WTC11 (cell line): ENCODE measurements around the gene DNAL4. TPM values are rescaled to one million over a fixed set of nuclear protein-coding genes. Genes with fewer than 3 reads are reported as not detected.

Experiments
- ATAC-seq: fragments of 200-7000 bp; cut with Tn5 transposase; 2 replicates; pipeline ENCODE4 v1.10.0; 2021; ENCODE audit warnings: mild to moderate bottlenecking, moderate library complexity
- CTCF ChIA-PET: fragments of 300-600 bp; sonication (Branson Sonifier 250); formaldehyde crosslinking; loops from one replicate; lab custom pipeline; 2021; ENCODE audit warnings: antibody characterized with exemption; lab: Charles Lee
- POLR2A ChIA-PET: fragments of 350-600 bp; sonication (Branson Sonifier 250); formaldehyde crosslinking; loops from one replicate; lab custom pipeline; 2021; ENCODE audit warnings: antibody characterized with exemption; lab: Charles Lee
- DNase-seq: peaks from one replicate; pipeline ENCODE4 v3.0.0; 2021; ENCODE audit warnings: low spot score
- H3K27ac Mint-ChIP-seq: 2 replicates; pipeline ENCODE4 v1.8.0; 2021; ENCODE audit warnings: mixed read lengths
- H3K27me3 Mint-ChIP-seq: 2 replicates; pipeline ENCODE4 v1.8.0; 2021; ENCODE audit warnings: low read depth, mild to moderate bottlenecking, moderate library complexity, mixed read lengths
- H3K36me3 Mint-ChIP-seq: 2 replicates; pipeline ENCODE4 v1.8.0; 2021; ENCODE audit warnings: mixed read lengths
- H3K4me1 Mint-ChIP-seq: 2 replicates; pipeline ENCODE4 v1.8.0; 2022; ENCODE audit warnings: mixed read lengths
- H3K4me3 Mint-ChIP-seq: 2 replicates; pipeline ENCODE4 v1.8.0; 2021; ENCODE audit warnings: mild to moderate bottlenecking, moderate library complexity, mixed read lengths
- H3K9me3 Mint-ChIP-seq: 2 replicates; pipeline ENCODE4 v1.8.0; 2021; ENCODE audit warnings: mixed read lengths
- CBFB ChIP-seq: sonication (generic); formaldehyde crosslinking; IDR thresholded peaks from 2 replicates; pipeline ENCODE4 v1.8.1; 2022; ENCODE audit warnings: mild to moderate bottlenecking, low read depth, missing genetic modification reagents
- E2F4 ChIP-seq: sonication (generic); formaldehyde crosslinking; IDR thresholded peaks from 2 replicates; pipeline ENCODE4 v1.8.1; 2022; ENCODE audit warnings: low read depth, mild to moderate bottlenecking, moderate library complexity, missing genetic modification reagents, borderline replicate concordance
- E2F5 ChIP-seq: sonication (generic); formaldehyde crosslinking; IDR thresholded peaks from 2 replicates; pipeline ENCODE4 v1.8.1; 2022; ENCODE audit warnings: mild to moderate bottlenecking, moderate library complexity, missing genetic modification reagents
- ETV6 ChIP-seq: sonication (generic); formaldehyde crosslinking; IDR thresholded peaks from 2 replicates; pipeline ENCODE4 v1.8.1; 2022; ENCODE audit warnings: mild to moderate bottlenecking, missing genetic modification reagents
- JUN ChIP-seq: sonication (generic); formaldehyde crosslinking; IDR thresholded peaks from 2 replicates; pipeline ENCODE4 v1.8.0; 2023; ENCODE audit warnings: mild to moderate bottlenecking, missing genetic modification reagents
- NFE2L1 ChIP-seq: sonication (generic); formaldehyde crosslinking; IDR thresholded peaks from 2 replicates; pipeline ENCODE4 v1.8.1; 2023; ENCODE audit warnings: missing genetic modification reagents
- NFYB ChIP-seq: sonication (generic); formaldehyde crosslinking; conservative IDR thresholded peaks from 2 replicates; pipeline ENCODE4 v1.8.0; 2022; ENCODE audit warnings: low read depth, missing genetic modification reagents
- NR1H2 ChIP-seq: sonication (generic); formaldehyde crosslinking; IDR thresholded peaks from 2 replicates; pipeline ENCODE4 v1.9.0; 2021; ENCODE audit warnings: mild to moderate bottlenecking, moderate library complexity, missing genetic modification reagents
- NR2C2 ChIP-seq: sonication (generic); formaldehyde crosslinking; IDR thresholded peaks from 2 replicates; pipeline ENCODE4 v1.8.0; 2022; ENCODE audit warnings: mild to moderate bottlenecking, missing genetic modification reagents
- OVOL2 ChIP-seq: fragments of 250-450 bp; sonication (Bioruptor Pico); IDR thresholded peaks from 2 replicates; pipeline ENCODE4 v1.9.0; 2021; ENCODE audit warnings: mild to moderate bottlenecking, borderline replicate concordance
- RELA ChIP-seq: sonication (generic); formaldehyde crosslinking; IDR thresholded peaks from 2 replicates; pipeline ENCODE4 v1.8.1; 2022; ENCODE audit warnings: missing genetic modification reagents, mild to moderate bottlenecking, borderline replicate concordance
- SMAD4 ChIP-seq: sonication (generic); formaldehyde crosslinking; IDR thresholded peaks from 2 replicates; pipeline ENCODE4 v1.8.0; 2022; ENCODE audit warnings: mild to moderate bottlenecking, missing genetic modification reagents
- SOX15 ChIP-seq: fragments of 250-450 bp; sonication (Bioruptor Pico); IDR thresholded peaks from 2 replicates; pipeline ENCODE4 v1.9.0; 2021; ENCODE audit warnings: mild to moderate bottlenecking
- SP1 ChIP-seq: sonication (generic); formaldehyde crosslinking; conservative IDR thresholded peaks from 2 replicates; pipeline ENCODE4 v1.8.1; 2022; ENCODE audit warnings: missing genetic modification reagents
- TEAD1 ChIP-seq: sonication (generic); formaldehyde crosslinking; IDR thresholded peaks from 2 replicates; pipeline ENCODE4 v1.8.0; 2022; ENCODE audit warnings: mild to moderate bottlenecking, missing genetic modification reagents
- TEAD4 ChIP-seq: sonication (generic); formaldehyde crosslinking; IDR thresholded peaks from 2 replicates; pipeline ENCODE4 v1.8.0; 2022; ENCODE audit warnings: mild to moderate bottlenecking, missing genetic modification reagents
- USF1 ChIP-seq: sonication (generic); formaldehyde crosslinking; IDR thresholded peaks from 2 replicates; pipeline ENCODE4 v1.8.0; 2022; ENCODE audit warnings: mild to moderate bottlenecking, missing genetic modification reagents
- ZBTB21 ChIP-seq: sonication (generic); formaldehyde crosslinking; IDR thresholded peaks from 2 replicates; pipeline ENCODE4 v1.8.1; 2023; ENCODE audit warnings: mild to moderate bottlenecking, missing genetic modification reagents, borderline replicate concordance
- ZNF219 ChIP-seq: sonication (generic); formaldehyde crosslinking; IDR thresholded peaks from 2 replicates; pipeline ENCODE4 v1.8.0; 2023; ENCODE audit warnings: missing genetic modification reagents, mild to moderate bottlenecking, borderline replicate concordance
- ZNF317 ChIP-seq: sonication (generic); formaldehyde crosslinking; IDR thresholded peaks from 2 replicates; pipeline ENCODE4 v1.8.1; 2023; ENCODE audit warnings: low read depth, mild to moderate bottlenecking, moderate library complexity, missing genetic modification reagents, borderline replicate concordance
- ZNF425 ChIP-seq: fragments of 250-450 bp; sonication (Bioruptor Pico); conservative IDR thresholded peaks from 2 replicates; pipeline ENCODE4 v1.9.0; 2021; ENCODE audit warnings: mild to moderate bottlenecking
- ZSCAN18 ChIP-seq: fragments of 250-450 bp; sonication (Bioruptor Pico); IDR thresholded peaks from 2 replicates; pipeline ENCODE4 v2.1.2; 2022; ENCODE audit warnings: mild to moderate bottlenecking, moderate library complexity
- total RNA-seq: library from RNA; stranded (reverse); gene quantifications from 3 replicates; pipeline ENCODE4 v1.2.3, GENCODE V29; 2021
- TF ChIP-seq, protein P1 (sequence below): sonication (generic); formaldehyde crosslinking; IDR thresholded peaks from 2 replicates; pipeline ENCODE4 v1.8.1; 2022; ENCODE audit warnings: missing genetic modification reagents, borderline replicate concordance
- TF ChIP-seq, protein P2 (sequence below): sonication (generic); formaldehyde crosslinking; IDR thresholded peaks from 2 replicates; pipeline ENCODE4 v1.8.1; 2023; ENCODE audit warnings: mild to moderate bottlenecking, moderate library complexity, missing genetic modification reagents
- TF ChIP-seq, protein P3 (sequence below): sonication (generic); formaldehyde crosslinking; IDR thresholded peaks from 2 replicates; pipeline ENCODE4 v1.8.1; 2023; ENCODE audit warnings: mild to moderate bottlenecking, missing genetic modification reagents, moderate library complexity

Gene DNAL4
- total RNA-seq, 1 experiment from 2014 or later: 11.8 TPM

DNA sequence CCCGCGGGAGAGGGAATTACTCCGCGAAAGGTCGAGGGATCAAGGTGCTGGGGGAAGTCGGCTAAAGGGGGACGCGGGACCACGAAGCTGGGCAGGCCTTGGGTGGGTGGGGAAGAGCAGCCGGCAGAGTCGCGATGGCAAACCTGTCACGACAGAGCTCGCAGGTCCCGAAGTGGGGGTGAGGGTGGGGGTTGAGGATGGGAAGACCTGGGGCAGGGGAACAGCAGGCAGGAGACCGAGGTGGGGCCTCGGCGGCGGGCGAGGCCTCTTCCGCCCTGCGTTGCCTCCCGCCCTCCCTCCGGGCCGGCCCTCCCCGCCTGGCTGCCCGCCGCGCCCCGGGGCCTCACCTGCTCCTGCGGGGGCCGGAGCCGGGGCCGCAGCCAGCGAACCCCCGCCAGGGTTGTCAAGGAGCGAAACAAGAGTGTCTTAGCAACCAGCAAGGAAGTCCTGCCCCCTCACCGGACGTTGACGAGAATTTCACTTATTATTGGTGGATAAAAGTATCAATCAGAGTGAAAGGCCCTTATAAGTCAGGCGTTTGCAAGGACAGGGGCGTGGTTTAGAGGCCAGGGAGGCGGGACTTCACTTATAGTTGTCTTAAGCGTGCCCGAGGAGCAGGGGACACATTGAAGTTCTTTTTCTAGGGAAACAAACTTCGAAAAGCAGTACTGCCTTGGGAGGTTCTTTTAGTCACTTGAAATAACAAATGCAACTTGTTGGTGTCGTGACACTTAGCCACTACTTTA is at the start of gene DNAL4 (continued):
- 0 out of 2 replicates have a peak, but pooled peaks have one; percentile 24 for TF ChIP-seq E2F5 (CRISPR knock-in tag)

- peaks cover 69% of the 10 kb centered on the region for H3K27me3 Mint-ChIP-seq
- POLR2A ChIA-PET: interaction anchor here (0.6 to 1.0 kb wide), 4 partner anchors 18 to 476 kb away, joined by 3 read pairs; partner anchors contain the start of gene RPL3
- H3K27ac Mint-ChIP-seq: no peak overlapping the region
- no peak overlapping the region for H3K4me3 Mint-ChIP-seq
- DNase-seq (peak; percentile 60), ATAC-seq (peak; percentile 63)
- no peaks in the 10 kb centered on the region for H3K9me3 Mint-ChIP-seq
- H3K36me3 Mint-ChIP-seq: no peaks in the 10 kb centered on the region
- H3K4me1 Mint-ChIP-seq: peaks cover 21% of the 10 kb centered on the region
- CTCF ChIA-PET: interaction anchor here (0.5 to 3.9 kb wide), 14 partner anchors 9 to 172 kb away, joined by 3 to 51 read pairs (median 6); no protein-coding TSS in a partner anchor
- no peak for TF ChIP-seq CBFB (CRISPR knock-in tag)
- no peak for TF ChIP-seq SMAD4 (CRISPR knock-in tag)
- no peak for TF ChIP-seq TEAD4 (CRISPR knock-in tag)
- no peak for TF ChIP-seq RELA (CRISPR knock-in tag)
- TF ChIP-seq OVOL2 (CRISPR knock-in tag): no peak
- TF ChIP-seq NR1H2 (CRISPR knock-in tag): no peak
- no peak for TF ChIP-seq ZBTB21 (CRISPR knock-in tag)
- TF ChIP-seq, protein P1, sequence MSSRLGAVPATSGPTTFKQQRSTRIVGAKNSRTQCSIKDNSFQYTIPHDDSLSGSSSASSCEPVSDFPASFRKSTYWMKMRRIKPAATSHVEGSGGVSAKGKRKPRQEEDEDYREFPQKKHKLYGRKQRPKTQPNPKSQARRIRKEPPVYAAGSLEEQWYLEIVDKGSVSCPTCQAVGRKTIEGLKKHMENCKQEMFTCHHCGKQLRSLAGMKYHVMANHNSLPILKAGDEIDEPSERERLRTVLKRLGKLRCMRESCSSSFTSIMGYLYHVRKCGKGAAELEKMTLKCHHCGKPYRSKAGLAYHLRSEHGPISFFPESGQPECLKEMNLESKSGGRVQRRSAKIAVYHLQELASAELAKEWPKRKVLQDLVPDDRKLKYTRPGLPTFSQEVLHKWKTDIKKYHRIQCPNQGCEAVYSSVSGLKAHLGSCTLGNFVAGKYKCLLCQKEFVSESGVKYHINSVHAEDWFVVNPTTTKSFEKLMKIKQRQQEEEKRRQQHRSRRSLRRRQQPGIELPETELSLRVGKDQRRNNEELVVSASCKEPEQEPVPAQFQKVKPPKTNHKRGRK (CRISPR knock-in tag): no peak
- TF ChIP-seq TEAD1: no peak
- no peak for TF ChIP-seq USF1 (CRISPR knock-in tag)
- no peak for TF ChIP-seq JUN (CRISPR knock-in tag)
- TF ChIP-seq E2F4: 0 out of 2 replicates have a peak, but pooled peaks have one; percentile 49
- TF ChIP-seq NFYB (CRISPR knock-in tag): no peak
- no peak for TF ChIP-seq SOX15 (CRISPR knock-in tag)
- TF ChIP-seq ZNF219 (CRISPR knock-in tag): no peak
- TF ChIP-seq ZNF425 (CRISPR knock-in tag): no peak
- TF ChIP-seq ZNF317 (CRISPR knock-in tag): peak; percentile 21; the same call in 1 of the 2 replicates
- TF ChIP-seq, protein P2, sequence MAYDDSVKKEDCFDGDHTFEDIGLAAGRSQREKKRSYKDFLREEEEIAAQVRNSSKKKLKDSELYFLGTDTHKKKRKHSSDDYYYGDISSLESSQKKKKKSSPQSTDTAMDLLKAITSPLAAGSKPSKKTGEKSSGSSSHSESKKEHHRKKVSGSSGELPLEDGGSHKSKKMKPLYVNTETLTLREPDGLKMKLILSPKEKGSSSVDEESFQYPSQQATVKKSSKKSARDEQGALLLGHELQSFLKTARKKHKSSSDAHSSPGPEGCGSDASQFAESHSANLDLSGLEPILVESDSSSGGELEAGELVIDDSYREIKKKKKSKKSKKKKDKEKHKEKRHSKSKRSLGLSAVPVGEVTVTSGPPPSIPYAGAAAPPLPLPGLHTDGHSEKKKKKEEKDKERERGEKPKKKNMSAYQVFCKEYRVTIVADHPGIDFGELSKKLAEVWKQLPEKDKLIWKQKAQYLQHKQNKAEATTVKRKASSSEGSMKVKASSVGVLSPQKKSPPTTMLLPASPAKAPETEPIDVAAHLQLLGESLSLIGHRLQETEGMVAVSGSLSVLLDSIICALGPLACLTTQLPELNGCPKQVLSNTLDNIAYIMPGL (CRISPR knock-in tag): peak; percentile 76; the same call in 1 of the 2 replicates
- no peak for TF ChIP-seq SP1
- TF ChIP-seq, protein P3, sequence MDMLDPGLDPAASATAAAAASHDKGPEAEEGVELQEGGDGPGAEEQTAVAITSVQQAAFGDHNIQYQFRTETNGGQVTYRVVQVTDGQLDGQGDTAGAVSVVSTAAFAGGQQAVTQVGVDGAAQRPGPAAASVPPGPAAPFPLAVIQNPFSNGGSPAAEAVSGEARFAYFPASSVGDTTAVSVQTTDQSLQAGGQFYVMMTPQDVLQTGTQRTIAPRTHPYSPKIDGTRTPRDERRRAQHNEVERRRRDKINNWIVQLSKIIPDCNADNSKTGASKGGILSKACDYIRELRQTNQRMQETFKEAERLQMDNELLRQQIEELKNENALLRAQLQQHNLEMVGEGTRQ (CRISPR knock-in tag): peak; percentile 31; the same call in 1 of the 2 replicates
- TF ChIP-seq ETV6 (CRISPR knock-in tag): peak; percentile 56; the same call in 1 of the 2 replicates
- no peak for TF ChIP-seq NFE2L1
- TF ChIP-seq ZSCAN18 (CRISPR knock-in tag): no peak
- TF ChIP-seq NR2C2 (CRISPR knock-in tag): no peak
Observed at GRCh38 chr22:38843201-38843656, 49.3 kb upstream of the DNAL4 start.
